Mesendoderm (in vitro differentiated cells): ENCODE data around the gene GPRIN1. TPM values are rescaled to one million over a fixed set of nuclear protein-coding genes. Genes with fewer than 3 reads are reported as not detected.

Source experiments
- DNase-seq: peaks from one replicate; pipeline ENCODE4 v3.0.0; 2013
- H2AK5ac ChIP-seq: 2 replicates; pipeline ENCODE4 v1.6.1; 2013; ENCODE audit warnings: low read length, inconsistent platforms
- H2BK120ac ChIP-seq: 2 replicates; pipeline ENCODE4 v1.6.1; 2013; ENCODE audit warnings: low read depth, mild to moderate bottlenecking, low read length, moderate library complexity, mixed read lengths
- H2BK15ac ChIP-seq: replicated peaks from 2 replicates; pipeline ENCODE4 v1.6.1; 2013; ENCODE audit warnings: low read depth, mild to moderate bottlenecking, moderate library complexity
- H2BK5ac ChIP-seq: 2 replicates; pipeline ENCODE4 v1.6.1; 2013; ENCODE audit warnings: low read length, inconsistent platforms
- H3K18ac ChIP-seq: 2 replicates; pipeline ENCODE4 v1.6.1; 2013; ENCODE audit warnings: mild to moderate bottlenecking, low read length, mixed read lengths
- H3K23ac ChIP-seq: one replicate; pipeline ENCODE4 v1.6.1; 2013; ENCODE audit warnings: low read length
- H3K27ac ChIP-seq: 2 replicates; pipeline ENCODE4 v1.5.1; 2013; ENCODE audit warnings: low read depth, mild to moderate bottlenecking, inconsistent platforms, low read length, moderate library complexity
- H3K27me3 ChIP-seq: 2 replicates; pipeline ENCODE4 v1.6.1; 2013; ENCODE audit warnings: low read length, control low read depth, mild to moderate bottlenecking, inconsistent platforms; ENCODE audit not compliant: insufficient read depth, poor library complexity
- H3K36me3 ChIP-seq: 2 replicates; pipeline ENCODE4 v1.6.1; 2013; ENCODE audit warnings: low read length, inconsistent platforms; ENCODE audit not compliant: control insufficient read depth, insufficient read depth
- H3K4ac ChIP-seq: one replicate; pipeline ENCODE4 v1.6.1; 2013; ENCODE audit warnings: low read depth, mild to moderate bottlenecking, low read length, moderate library complexity
- H3K4me1 ChIP-seq: 2 replicates; pipeline ENCODE4 v1.6.1; 2013; ENCODE audit warnings: low read depth, low read length, inconsistent platforms; ENCODE audit not compliant: control insufficient read depth
- H3K4me2 ChIP-seq: 2 replicates; pipeline ENCODE4 v1.6.1; 2013; ENCODE audit warnings: low read length
- H3K4me3 ChIP-seq: 2 replicates; pipeline ENCODE4 v1.5.1; 2013; ENCODE audit warnings: mild to moderate bottlenecking, low read length
- H3K56ac ChIP-seq: one replicate; pipeline ENCODE4 v1.6.1; 2013; ENCODE audit warnings: low read length
- H3K79me1 ChIP-seq: 2 replicates; pipeline ENCODE4 v1.6.1; 2013; ENCODE audit warnings: low read length, inconsistent platforms
- H3K79me2 ChIP-seq: 2 replicates; pipeline ENCODE4 v1.6.1; 2013; ENCODE audit warnings: mild to moderate bottlenecking, low read length; ENCODE audit not compliant: control insufficient read depth, insufficient read depth
- H3K9ac ChIP-seq: 2 replicates; pipeline ENCODE4 v1.6.1; 2013; ENCODE audit warnings: low read length, inconsistent platforms
- H4K5ac ChIP-seq: one replicate; pipeline ENCODE4 v1.6.1; 2013; ENCODE audit warnings: low read length
- H4K8ac ChIP-seq: one replicate; pipeline ENCODE4 v1.6.1; 2013; ENCODE audit warnings: low read depth, mild to moderate bottlenecking, control low read depth, low read length, moderate library complexity
- WGBS: extraction: QIAGEN DNeasy Blood & Tissue Kit; methylation state at CpG from one replicate; pipeline ENCODE4 v1.1.7; 2013; ENCODE audit warnings: low lambda C conversion rate, missing lambda C conversion rate; ENCODE audit not compliant: insufficient coverage; ENCODE audit errors: extremely low coverage; 5-methylcytosine and 5-hydroxymethylcytosine counted together
- polyA plus RNA-seq, 2 experiments: library from polyadenylated mRNA; stranded (reverse); fragments of 200-250 nt; gene quantifications; one replicate each; pipeline ENCODE4 v1.2.3, GENCODE V29; 2013

The GPRIN1 gene
- polyA plus RNA-seq (2013, experiment 1 of 2), result 4.0 TPM
- polyA plus RNA-seq (2013, experiment 2 of 2), result 4.2 TPM

GRCh38 chr5:176609724-176610434 is at the start of gene GPRIN1:
Gene GPRIN1, minus strand, starts transcription at chr5:176610156. Its CDS starts 10,322 bp downstream, at chr5:176599834.
- no CpG with 5 or more reads among the region's 101 CpGs for WGBS
- Histone ChIP-seq H3K4me2 (peak within 1 kb of the TSS; percentile 64), H3K9ac (peak within 1 kb of the TSS; percentile 72), H2BK120ac (no peak within 1 kb of the TSS), H2BK15ac (no peak within 1 kb of the TSS), H2AK5ac (no peak within 1 kb of the TSS), H3K79me2 (no peaks in the 10 kb centered on the region), H3K36me3 (no peaks in the 10 kb centered on the region), H3K27ac (no peak within 1 kb of the TSS), H2BK5ac (no peak within 1 kb of the TSS), H3K56ac (peak within 1 kb of the TSS; percentile 80), H4K5ac (no peak within 1 kb of the TSS), H3K4me1 (no peaks in the 10 kb centered on the region), H3K18ac (peak within 1 kb of the TSS; percentile 46), H3K4me3 (peak within 1 kb of the TSS; percentile 26), H4K8ac (no peak within 1 kb of the TSS), H3K4ac (no peak within 1 kb of the TSS), H3K23ac (peak within 1 kb of the TSS; percentile 48), H3K79me1 (no peaks in the 10 kb centered on the region), H3K27me3 (no peaks in the 10 kb centered on the region)
- DNase-seq, result peak; percentile 77

- H3K4me3 ChIP-seq, result no peak overlapping the region
- no peaks in the 10 kb centered on the region for H3K36me3 ChIP-seq
- H2BK15ac ChIP-seq, result no peak overlapping the region
- no CpG with 5 or more reads among the region's 7 CpGs for WGBS
- H2BK5ac ChIP-seq, result no peak overlapping the region
- H4K8ac ChIP-seq, result no peak overlapping the region
- no peak overlapping the region for H4K5ac ChIP-seq
- H3K79me1 ChIP-seq, result no peaks in the 10 kb centered on the region
- H3K79me2 ChIP-seq, result no peaks in the 10 kb centered on the region
- H2AK5ac ChIP-seq, result no peak overlapping the region
- no peak overlapping the region for H2BK120ac ChIP-seq
- H3K4me2 ChIP-seq, result no peak overlapping the region
- H3K23ac ChIP-seq, result no peak overlapping the region
- H3K27me3 ChIP-seq, result no peaks in the 10 kb centered on the region
- H3K18ac ChIP-seq, result no peak overlapping the region
- H3K9ac ChIP-seq, result no peak overlapping the region
- H3K4me1 ChIP-seq, result no peaks in the 10 kb centered on the region
- DNase-seq, result no peak
- no peak overlapping the region for H3K56ac ChIP-seq
- no peak overlapping the region for H3K27ac ChIP-seq
- no peak overlapping the region for H3K4ac ChIP-seq
Observed at GRCh38 chr5:176659512-176659839, 49.5 kb upstream of the GPRIN1 start.

- H2BK15ac ChIP-seq, result no peak overlapping the region
- H3K79me2 ChIP-seq, result no peaks in the 10 kb centered on the region
- no peaks in the 10 kb centered on the region for H3K36me3 ChIP-seq
- H4K5ac ChIP-seq, result no peak overlapping the region
- no peak overlapping the region for H3K9ac ChIP-seq
- H3K27me3 ChIP-seq, result no peaks in the 10 kb centered on the region
- no peak overlapping the region for H3K56ac ChIP-seq
- H3K23ac ChIP-seq, result no peak overlapping the region
- H4K8ac ChIP-seq, result no peak overlapping the region
- no peak overlapping the region for H3K4me2 ChIP-seq
- H3K27ac ChIP-seq, result no peak overlapping the region
- DNase-seq, result no peak
- H3K79me1 ChIP-seq, result no peaks in the 10 kb centered on the region
- no peak overlapping the region for H3K4ac ChIP-seq
- H2BK5ac ChIP-seq, result no peak overlapping the region
- H3K4me1 ChIP-seq, result no peaks in the 10 kb centered on the region
- no peak overlapping the region for H2AK5ac ChIP-seq
- H3K18ac ChIP-seq, result no peak overlapping the region
- H2BK120ac ChIP-seq, result no peak overlapping the region
- H3K4me3 ChIP-seq, result no peak overlapping the region
- no CpG with 5 or more reads among the region's 11 CpGs for WGBS
Observed at GRCh38 chr5:176658817-176659511, 49.0 kb upstream of the GPRIN1 start.

- Histone ChIP-seq H4K8ac (no peak overlapping the region), H3K18ac (no peak overlapping the region), H3K4me3 (no peak overlapping the region), H3K4me1 (no peaks in the 10 kb centered on the region), H3K56ac (no peak overlapping the region), H2AK5ac (no peak overlapping the region), H2BK120ac (no peak overlapping the region), H4K5ac (no peak overlapping the region), H3K27me3 (no peaks in the 10 kb centered on the region), H3K36me3 (no peaks in the 10 kb centered on the region), H3K27ac (no peak overlapping the region), H3K4me2 (no peak overlapping the region), H3K9ac (no peak overlapping the region), H2BK15ac (no peak overlapping the region), H2BK5ac (no peak overlapping the region), H3K4ac (no peak overlapping the region), H3K79me2 (no peaks in the 10 kb centered on the region), H3K23ac (no peak overlapping the region), H3K79me1 (no peaks in the 10 kb centered on the region)
- whole genome bisulfite sequencing, result no CpG with 5 or more reads among the region's 14 CpGs
- peak; percentile 88 for DNase-seq
Observed at GRCh38 chr5:176658007-176658599, 48.1 kb upstream of the GPRIN1 start.

GRCh38 chr5:176656467-176656990 is 46.6 kb upstream of the GPRIN1 start:
- Histone ChIP-seq H4K8ac (no peak overlapping the region), H2BK5ac (no peak overlapping the region), H3K23ac (no peak overlapping the region), H2BK15ac (no peak overlapping the region), H3K79me2 (no peaks in the 10 kb centered on the region), H3K9ac (no peak overlapping the region), H3K27ac (no peak overlapping the region), H3K27me3 (no peaks in the 10 kb centered on the region), H3K4me1 (no peaks in the 10 kb centered on the region), H4K5ac (no peak overlapping the region), H3K79me1 (no peaks in the 10 kb centered on the region), H2AK5ac (no peak overlapping the region), H3K56ac (no peak overlapping the region), H3K36me3 (no peaks in the 10 kb centered on the region), H2BK120ac (no peak overlapping the region), H3K4me3 (no peak overlapping the region), H3K4ac (no peak overlapping the region), H3K18ac (no peak overlapping the region), H3K4me2 (no peak overlapping the region)
- no CpG with 5 or more reads among the region's 13 CpGs for WGBS
- no peak for DNase-seq
